ENCODE results near the gene ZBTB17.

- TF ChIP-seq POLR2AphosphoS5 (IDR thresholded peaks at IDR 0.05; ENCODE audit: low read depth, low read length) (no peak), REST (IDR thresholded peaks at IDR 0.05; ENCODE audit: insufficient read depth in 1 of 2, low read depth in 2 of 2, low read length in 2 of 2) (no peak), SIN3A (IDR thresholded peaks at IDR 0.05; ENCODE audit: borderline replicate concordance, insufficient read depth, low read length) (no peak), TAF1 (IDR thresholded peaks at IDR 0.05; ENCODE audit: borderline replicate concordance, insufficient read depth, low read length) (no peak), FOXP2 (optimal IDR thresholded peaks at IDR 0.05; ENCODE audit: borderline replicate concordance, extremely low read depth, extremely low read length, insufficient read depth) (no peak)
Measured at GRCh38 chr1:15941899-15942660, 33.8 kb downstream of the ZBTB17 start.

Measured in PFSK-1 (cell line).